WTC11 (cell line): ENCODE measurements around the gene SLC35F2. TPM values are rescaled to one million over a fixed set of nuclear protein-coding genes. Genes with fewer than 3 reads are reported as not detected.

Experiments used
- ATAC-seq: fragments of 200-7000 bp; cut with Tn5 transposase; 2 replicates; pipeline ENCODE4 v1.10.0; 2021; ENCODE audit warnings: mild to moderate bottlenecking, moderate library complexity
- CTCF ChIA-PET: fragments of 300-600 bp; sonication (Branson Sonifier 250); formaldehyde crosslinking; loops from one replicate; lab custom pipeline; 2021; ENCODE audit warnings: antibody characterized with exemption; lab: Charles Lee
- POLR2A ChIA-PET: fragments of 350-600 bp; sonication (Branson Sonifier 250); formaldehyde crosslinking; loops from one replicate; lab custom pipeline; 2021; ENCODE audit warnings: antibody characterized with exemption; lab: Charles Lee
- DNase-seq: peaks from one replicate; pipeline ENCODE4 v3.0.0; 2021; ENCODE audit warnings: low spot score
- H3K27ac Mint-ChIP-seq: 2 replicates; pipeline ENCODE4 v1.8.0; 2021; ENCODE audit warnings: mixed read lengths
- H3K27me3 Mint-ChIP-seq: 2 replicates; pipeline ENCODE4 v1.8.0; 2021; ENCODE audit warnings: low read depth, mild to moderate bottlenecking, moderate library complexity, mixed read lengths
- H3K36me3 Mint-ChIP-seq: 2 replicates; pipeline ENCODE4 v1.8.0; 2021; ENCODE audit warnings: mixed read lengths
- H3K4me1 Mint-ChIP-seq: 2 replicates; pipeline ENCODE4 v1.8.0; 2022; ENCODE audit warnings: mixed read lengths
- H3K4me3 Mint-ChIP-seq: 2 replicates; pipeline ENCODE4 v1.8.0; 2021; ENCODE audit warnings: mild to moderate bottlenecking, moderate library complexity, mixed read lengths
- H3K9me3 Mint-ChIP-seq: 2 replicates; pipeline ENCODE4 v1.8.0; 2021; ENCODE audit warnings: mixed read lengths
- AFF4 ChIP-seq: sonication (generic); formaldehyde crosslinking; IDR thresholded peaks from 2 replicates; pipeline ENCODE4 v1.8.1; 2023; ENCODE audit warnings: mild to moderate bottlenecking, missing genetic modification reagents, borderline replicate concordance
- ATF6 ChIP-seq: sonication (generic); formaldehyde crosslinking; IDR thresholded peaks from 2 replicates; pipeline ENCODE4 v1.8.1; 2023; ENCODE audit warnings: mild to moderate bottlenecking, missing genetic modification reagents
- CTCF ChIP-seq: fragments of 200-600 bp; IDR thresholded peaks from 2 replicates; pipeline ENCODE4 v1.8.0; 2022; ENCODE audit warnings: antibody characterized with exemption
- E2F5 ChIP-seq: sonication (generic); formaldehyde crosslinking; IDR thresholded peaks from 2 replicates; pipeline ENCODE4 v1.8.1; 2022; ENCODE audit warnings: mild to moderate bottlenecking, moderate library complexity, missing genetic modification reagents
- GTF2I ChIP-seq: fragments of 250-450 bp; sonication (Bioruptor Pico); conservative IDR thresholded peaks from 2 replicates; pipeline ENCODE4 v1.4.0; 2021; ENCODE audit warnings: mild to moderate bottlenecking
- MXD4 ChIP-seq: fragments of 250-450 bp; sonication (Bioruptor Pico); IDR thresholded peaks from 2 replicates; pipeline ENCODE4 v1.8.0; 2021; ENCODE audit warnings: mild to moderate bottlenecking, moderate library complexity, borderline replicate concordance
- RELA ChIP-seq: sonication (generic); formaldehyde crosslinking; IDR thresholded peaks from 2 replicates; pipeline ENCODE4 v1.8.1; 2022; ENCODE audit warnings: missing genetic modification reagents, mild to moderate bottlenecking, borderline replicate concordance
- TP53 ChIP-seq: sonication (generic); formaldehyde crosslinking; IDR thresholded peaks from 2 replicates; pipeline ENCODE4 v1.8.1; 2023; ENCODE audit warnings: mild to moderate bottlenecking, missing genetic modification reagents
- ZMAT4 ChIP-seq: fragments of 250-450 bp; sonication (Bioruptor Pico); IDR thresholded peaks from 2 replicates; pipeline ENCODE4 v1.9.0; 2021; ENCODE audit warnings: mild to moderate bottlenecking
- ZNF263 ChIP-seq: sonication (generic); formaldehyde crosslinking; IDR thresholded peaks from 2 replicates; pipeline ENCODE4 v1.8.1; 2022; ENCODE audit warnings: low read depth, mild to moderate bottlenecking, moderate library complexity, missing genetic modification reagents
- total RNA-seq: library from RNA; stranded (reverse); gene quantifications from 3 replicates; pipeline ENCODE4 v1.2.3, GENCODE V29; 2021
- TF ChIP-seq, protein P1 (sequence below): sonication (generic); formaldehyde crosslinking; IDR thresholded peaks from 2 replicates; pipeline ENCODE4 v1.8.1; 2022; ENCODE audit warnings: low read depth, missing genetic modification reagents, borderline replicate concordance

The SLC35F2 gene
- total RNA-seq, 1 experiment from 2014 or later, result 27.1 TPM

DNA sequence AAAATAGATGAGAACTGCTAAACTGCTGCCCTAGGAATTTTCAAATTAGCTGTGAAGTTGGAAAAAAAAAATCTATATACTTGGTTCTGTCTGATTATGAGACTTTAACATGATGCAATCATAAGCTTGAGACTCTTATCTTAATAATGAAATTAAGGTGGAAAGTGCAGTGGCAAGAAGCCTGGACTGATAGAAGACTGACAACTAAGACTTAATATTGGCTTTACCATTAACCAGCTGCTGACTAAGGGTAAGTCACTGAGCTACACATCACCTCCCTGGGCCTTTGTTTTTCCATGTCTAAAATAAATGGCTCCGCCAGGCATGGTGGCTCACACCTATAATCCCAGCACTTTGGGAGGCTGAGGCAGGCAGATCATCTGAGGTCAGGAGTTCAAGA is 56.9 kb downstream of the SLC35F2 start:
- POLR2A ChIA-PET, result no interaction called here
- no peak for DNase-seq
- H3K9me3 Mint-ChIP-seq, result no peaks in the 10 kb centered on the region
- H3K4me3 Mint-ChIP-seq, result no peak overlapping the region
- CTCF ChIA-PET, result no interaction called here
- TF ChIP-seq E2F5 (CRISPR knock-in tag) (no peak), ZNF263 (CRISPR knock-in tag) (no peak), GTF2I (no peak), TP53 (CRISPR knock-in tag) (no peak), MXD4 (CRISPR knock-in tag) (no peak), ZMAT4 (no peak), ATF6 (CRISPR knock-in tag) (no peak), RELA (CRISPR knock-in tag) (no peak)
- TF ChIP-seq, protein P1, sequence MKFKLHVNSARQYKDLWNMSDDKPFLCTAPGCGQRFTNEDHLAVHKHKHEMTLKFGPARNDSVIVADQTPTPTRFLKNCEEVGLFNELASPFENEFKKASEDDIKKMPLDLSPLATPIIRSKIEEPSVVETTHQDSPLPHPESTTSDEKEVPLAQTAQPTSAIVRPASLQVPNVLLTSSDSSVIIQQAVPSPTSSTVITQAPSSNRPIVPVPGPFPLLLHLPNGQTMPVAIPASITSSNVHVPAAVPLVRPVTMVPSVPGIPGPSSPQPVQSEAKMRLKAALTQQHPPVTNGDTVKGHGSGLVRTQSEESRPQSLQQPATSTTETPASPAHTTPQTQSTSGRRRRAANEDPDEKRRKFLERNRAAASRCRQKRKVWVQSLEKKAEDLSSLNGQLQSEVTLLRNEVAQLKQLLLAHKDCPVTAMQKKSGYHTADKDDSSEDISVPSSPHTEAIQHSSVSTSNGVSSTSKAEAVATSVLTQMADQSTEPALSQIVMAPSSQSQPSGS, result no peak
- no peaks in the 10 kb centered on the region for H3K27me3 Mint-ChIP-seq
- no peaks in the 10 kb centered on the region for H3K4me1 Mint-ChIP-seq
- peaks cover 22% of the 10 kb centered on the region for H3K36me3 Mint-ChIP-seq
- no peak for ATAC-seq
- H3K27ac Mint-ChIP-seq, result no peak overlapping the region

DNA sequence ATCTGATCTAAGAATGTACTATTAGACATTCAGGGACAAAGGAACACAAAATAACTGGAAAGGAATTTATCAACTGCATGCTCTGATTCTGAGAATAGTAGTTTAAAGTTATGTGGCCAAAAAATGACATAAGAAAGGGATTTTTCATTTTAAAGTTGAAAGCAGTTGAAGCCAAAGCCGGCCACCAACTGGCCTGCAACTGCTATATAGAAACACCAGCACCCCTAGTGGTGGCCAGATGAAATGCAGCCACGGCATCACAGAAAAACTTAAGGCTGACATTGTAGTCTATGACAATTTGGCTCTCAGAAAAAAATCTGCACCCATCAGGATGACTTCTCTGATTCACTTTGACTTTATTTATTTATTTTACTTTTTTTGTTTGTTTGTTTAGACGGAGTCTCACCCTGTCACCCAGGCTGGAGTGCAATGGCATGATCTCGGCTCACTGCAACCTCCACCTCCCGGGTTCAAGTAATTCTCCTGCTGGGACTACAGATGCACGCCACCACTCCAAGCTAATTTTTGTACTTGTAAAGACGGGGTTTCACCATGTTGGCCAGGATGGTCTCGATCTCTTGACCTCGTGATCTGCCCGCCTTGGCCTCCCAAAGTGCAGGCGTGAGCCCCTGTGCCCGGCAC is 59.2 kb downstream of the SLC35F2 start:
- ChIA-PET POLR2A (no interaction called here), CTCF (interaction anchor here (0.8 to 1.3 kb wide), 2 partner anchors 14 to 146 kb away, joined by 3 read pairs; no protein-coding TSS in a partner anchor)
- peak overlapping the region; percentile 54; the same call in 1 of the 2 replicates for H3K27ac Mint-ChIP-seq
- ATAC-seq (peak; percentile 91), DNase-seq (peak; percentile 78)
- H3K9me3 Mint-ChIP-seq, result peaks cover 10% of the 10 kb centered on the region
- no peak overlapping the region for H3K4me3 Mint-ChIP-seq
- TF ChIP-seq AFF4, result no peak
- TF ChIP-seq CTCF, result peak; percentile 90
- no peaks in the 10 kb centered on the region for H3K4me1 Mint-ChIP-seq
- H3K27me3 Mint-ChIP-seq, result no peaks in the 10 kb centered on the region
- H3K36me3 Mint-ChIP-seq, result peaks cover 24% of the 10 kb centered on the region
